ENCODE results near the gene CNPY1.

Gene CNPY1

GRCh38 chr7:155467846-155468784 is 78.2 kb downstream of the CNPY1 start:
- no peak overlapping the region for H3K4me3 ChIP-seq (ENCODE audit: low read depth, low read length)
- no peak for TF ChIP-seq CTCF (IDR thresholded peaks at IDR 0.05; ENCODE audit: low read depth, low read length, missing control alignments)

DNA sequence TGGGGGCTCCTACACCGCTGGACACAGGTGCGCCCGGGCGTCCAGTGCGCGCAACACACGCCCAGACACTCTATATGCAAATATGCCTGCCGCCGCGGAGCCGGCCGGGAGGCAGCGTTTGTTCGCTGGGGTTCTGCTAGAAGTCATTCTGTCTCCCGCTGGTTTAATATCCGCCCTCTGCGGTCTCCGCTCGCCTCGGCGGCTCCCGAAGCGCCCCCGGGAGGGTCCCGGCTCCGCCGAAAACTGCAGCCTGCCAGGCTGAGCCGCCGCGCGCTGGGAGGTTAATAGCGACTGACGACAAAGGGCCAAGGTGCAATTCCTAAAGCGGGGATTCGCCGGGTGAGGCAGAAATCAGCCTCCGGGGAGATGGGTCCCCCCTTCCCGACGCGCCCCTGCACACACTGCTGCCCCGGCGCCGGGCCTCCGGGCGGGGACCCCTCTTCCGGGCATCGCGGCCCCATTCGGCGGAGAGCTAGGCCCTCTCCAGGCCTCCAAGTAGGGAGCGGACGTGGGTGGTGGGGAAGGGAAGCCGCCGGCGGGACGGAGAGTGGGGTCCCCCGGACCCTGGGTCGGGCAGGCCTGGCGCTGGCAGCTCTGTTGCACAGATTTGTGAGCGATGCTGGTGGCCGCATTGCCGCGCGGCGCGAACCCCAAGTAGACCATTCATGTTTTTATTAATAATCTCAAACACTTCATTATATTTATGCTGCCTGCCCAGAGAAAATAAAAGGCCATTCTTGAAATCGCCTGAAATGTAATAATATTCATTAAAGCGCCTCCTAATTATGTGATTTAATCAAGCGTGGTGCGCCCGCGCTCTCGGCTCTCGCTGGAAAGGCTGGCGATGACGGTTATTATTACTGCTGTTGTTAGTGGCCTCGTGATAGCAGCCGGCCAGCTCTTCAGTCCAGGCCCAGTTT is 79.3 kb downstream of the CNPY1 start:
- H3K4me3 ChIP-seq (ENCODE audit: low read depth, low read length), result no peak overlapping the region
- DNase-seq (ENCODE audit: low read depth), result no peak
- TF ChIP-seq CTCF (IDR thresholded peaks at IDR 0.05; ENCODE audit: low read depth, low read length, missing control alignments), result peak; percentile 16

More at GRCh38 chr7:155467846-155468784, 78.2 kb downstream of the CNPY1 start:
- DNase-seq (ENCODE audit: low read depth), result no peak

GRCh38 chr7:155466142-155466813 is 80.1 kb downstream of the CNPY1 start:
- no peak overlapping the region for H3K4me3 ChIP-seq (ENCODE audit: low read depth, low read length)
- no peak for DNase-seq (ENCODE audit: low read depth)
- no peak for TF ChIP-seq CTCF (IDR thresholded peaks at IDR 0.05; ENCODE audit: low read depth, low read length, missing control alignments)

- H3K4me3 ChIP-seq (ENCODE audit: low read depth, low read length), result no peak overlapping the region
- no peak for DNase-seq (ENCODE audit: low read depth)
- no peak for TF ChIP-seq CTCF (IDR thresholded peaks at IDR 0.05; ENCODE audit: low read depth, low read length, missing control alignments)
These were observed 80.6 kb downstream of the CNPY1 start for GRCh38 chr7:155465761-155466141.

- no peak for TF ChIP-seq CTCF (IDR thresholded peaks at IDR 0.05; ENCODE audit: low read depth, low read length, missing control alignments)
These were observed 81.2 kb downstream of the CNPY1 start for GRCh38 chr7:155464948-155465739.

GRCh38 chr7:155464183-155464582 is 82.2 kb downstream of the CNPY1 start:
- no peak for DNase-seq (ENCODE audit: low read depth)
- no peak for TF ChIP-seq CTCF (IDR thresholded peaks at IDR 0.05; ENCODE audit: low read depth, low read length, missing control alignments)
- no peak overlapping the region for H3K4me3 ChIP-seq (ENCODE audit: low read depth, low read length)

More at GRCh38 chr7:155464948-155465739, 81.2 kb downstream of the CNPY1 start:
- no peak for DNase-seq (ENCODE audit: low read depth)
- no peak overlapping the region for H3K4me3 ChIP-seq (ENCODE audit: low read depth, low read length)
